Hepatocyte (in vitro differentiated cells): ENCODE results near the gene MEGF8. TPM values are rescaled to one million over a fixed set of nuclear protein-coding genes. Genes with fewer than 3 reads are reported as not detected.

Experiments
- DNase-seq: peaks from one replicate; pipeline ENCODE4 v3.0.0-alpha.2; 2016; ENCODE audit warnings: low spot score
- H2AFZ ChIP-seq: fragments of 200-600 bp; sonication (generic); 2 replicates; pipeline ENCODE4 v1.6.0; 2016; ENCODE audit warnings: antibody characterized with exemption, mild to moderate bottlenecking
- H3K27ac ChIP-seq: fragments of 200-600 bp; sonication (generic); 2 replicates; pipeline ENCODE4 v1.5.1; 2016; ENCODE audit warnings: mild to moderate bottlenecking
- H3K27me3 ChIP-seq: fragments of 200-600 bp; sonication (generic); 2 replicates; pipeline ENCODE4 v1.6.1; 2016
- H3K36me3 ChIP-seq: fragments of 200-600 bp; sonication (generic); replicated peaks from 2 replicates; pipeline ENCODE4 v1.5.1; 2016; ENCODE audit warnings: low read depth; ENCODE audit not compliant: insufficient read depth
- H3K4me1 ChIP-seq: fragments of 200-600 bp; sonication (generic); 2 replicates; pipeline ENCODE4 v1.5.1; 2016; ENCODE audit warnings: mild to moderate bottlenecking, moderate library complexity; ENCODE audit not compliant: insufficient read depth
- H3K4me2 ChIP-seq: fragments of 200-600 bp; sonication (generic); 2 replicates; pipeline ENCODE4 v1.6.0; 2016
- H3K4me3 ChIP-seq: fragments of 200-600 bp; sonication (generic); 2 replicates; pipeline ENCODE4 v1.5.1; 2016; ENCODE audit warnings: mild to moderate bottlenecking
- H3K79me2 ChIP-seq: fragments of 200-600 bp; sonication (generic); 2 replicates; pipeline ENCODE4 v1.6.0; 2017; ENCODE audit warnings: mild to moderate bottlenecking
- H3K9me2 ChIP-seq: fragments of 200-600 bp; sonication (generic); replicated peaks from 2 replicates; pipeline ENCODE4 v1.6.0; 2017; ENCODE audit warnings: mild to moderate bottlenecking; ENCODE audit not compliant: insufficient read depth
- H3K9me3 ChIP-seq: fragments of 200-600 bp; sonication (generic); 2 replicates; pipeline ENCODE4 v1.5.1; 2016; ENCODE audit warnings: low read depth, mild to moderate bottlenecking
- H4K20me1 ChIP-seq: fragments of 200-600 bp; sonication (generic); 2 replicates; pipeline ENCODE4 v1.6.0; 2016; ENCODE audit warnings: mild to moderate bottlenecking; ENCODE audit not compliant: insufficient read depth, poor library complexity, severe bottlenecking
- CTCF ChIP-seq: fragments of 200-600 bp; sonication (generic); IDR thresholded peaks from 2 replicates; pipeline ENCODE4 v1.5.1; 2016; ENCODE audit warnings: antibody characterized with exemption, mild to moderate bottlenecking; ENCODE audit not compliant: poor library complexity
- EZH2 ChIP-seq: fragments of 200-600 bp; sonication (generic); IDR thresholded peaks from 2 replicates; pipeline ENCODE4 v1.6.1; 2016; ENCODE audit warnings: antibody characterized with exemption, mild to moderate bottlenecking, borderline replicate concordance
- EZH2phosphoT487 ChIP-seq: fragments of 200-600 bp; sonication (generic); IDR thresholded peaks from one replicate; pipeline ENCODE4 v1.6.1; 2018; ENCODE audit warnings: antibody characterized with exemption, mild to moderate bottlenecking, low read depth, moderate library complexity; ENCODE audit not compliant: unreplicated experiment, severe bottlenecking
- whole genome bisulfite sequencing: methylation state at CpG from one replicate; pipeline ENCODE4 v1.1.6; 2016; ENCODE audit warnings: low lambda C conversion rate; ENCODE audit errors: missing lambda C conversion rate; 5-methylcytosine and 5-hydroxymethylcytosine counted together
- polyA plus RNA-seq: library from polyadenylated mRNA; unstranded; fragments of >200 nt; fragmentation: Nextera tagmentation; extraction: Ambion mirVana; gene quantifications from 2 replicates; pipeline ENCODE4 v1.2.1, GENCODE V29; 2016
- total RNA-seq: library from RNA; depleted of rRNA; stranded (reverse); fragments of >200 nt; gene quantifications from 2 replicates; pipeline ENCODE4 v1.2.3, GENCODE V29; 2014

Gene MEGF8
- total and polyA plus RNA-seq, 2 experiments from 2014 or later: 8.3 to 19.2 TPM

GRCh38 chr19:42323852-42324654, 1.4 kb upstream of the MEGF8 start:
- no peak for TF ChIP-seq CTCF
- TF ChIP-seq EZH2: peak; percentile 83
- peak overlapping the region; percentile 64 for H3K4me2 ChIP-seq
- H3K36me3 ChIP-seq: no peaks in the 10 kb centered on the region
- H3K79me2 ChIP-seq: peaks cover 34% of the 10 kb centered on the region
- no peaks in the 10 kb centered on the region for H3K9me2 ChIP-seq
- H4K20me1 ChIP-seq: no peaks in the 10 kb centered on the region
- peaks cover 25% of the 10 kb centered on the region for H3K4me1 ChIP-seq
- H3K4me3 ChIP-seq: no peak overlapping the region
- no peaks in the 10 kb centered on the region for H3K9me3 ChIP-seq
- no peak for DNase-seq
- peaks cover 45% of the 10 kb centered on the region for H3K27me3 ChIP-seq
- peak overlapping the region; percentile 40 for H2AFZ ChIP-seq
- WGBS: 3% methylated on average over 29 of the region's 92 CpGs
- no peak overlapping the region for H3K27ac ChIP-seq

- H3K9me2 ChIP-seq: no peaks in the 10 kb centered on the region
- H3K4me1 ChIP-seq: peaks cover 25% of the 10 kb centered on the region
- TF ChIP-seq EZH2 (peak; percentile 3), EZH2phosphoT487 (peak; percentile 84), CTCF (no peak)
- H3K4me3 ChIP-seq: no peak overlapping the region
- 5% methylated on average over 30 of the region's 38 CpGs for WGBS
- H2AFZ ChIP-seq: peak overlapping the region; percentile 1
- no peaks in the 10 kb centered on the region for H3K9me3 ChIP-seq
- DNase-seq: no peak
- H3K4me2 ChIP-seq: peak overlapping the region; percentile 64
- H4K20me1 ChIP-seq: peaks cover 3% of the 10 kb centered on the region
- no peaks in the 10 kb centered on the region for H3K36me3 ChIP-seq
- H3K27ac ChIP-seq: no peak overlapping the region
- peaks cover 45% of the 10 kb centered on the region for H3K27me3 ChIP-seq
- H3K79me2 ChIP-seq: peaks cover 40% of the 10 kb centered on the region
Measured at GRCh38 chr19:42324655-42325307, 654 bp upstream of the MEGF8 start.

DNA sequence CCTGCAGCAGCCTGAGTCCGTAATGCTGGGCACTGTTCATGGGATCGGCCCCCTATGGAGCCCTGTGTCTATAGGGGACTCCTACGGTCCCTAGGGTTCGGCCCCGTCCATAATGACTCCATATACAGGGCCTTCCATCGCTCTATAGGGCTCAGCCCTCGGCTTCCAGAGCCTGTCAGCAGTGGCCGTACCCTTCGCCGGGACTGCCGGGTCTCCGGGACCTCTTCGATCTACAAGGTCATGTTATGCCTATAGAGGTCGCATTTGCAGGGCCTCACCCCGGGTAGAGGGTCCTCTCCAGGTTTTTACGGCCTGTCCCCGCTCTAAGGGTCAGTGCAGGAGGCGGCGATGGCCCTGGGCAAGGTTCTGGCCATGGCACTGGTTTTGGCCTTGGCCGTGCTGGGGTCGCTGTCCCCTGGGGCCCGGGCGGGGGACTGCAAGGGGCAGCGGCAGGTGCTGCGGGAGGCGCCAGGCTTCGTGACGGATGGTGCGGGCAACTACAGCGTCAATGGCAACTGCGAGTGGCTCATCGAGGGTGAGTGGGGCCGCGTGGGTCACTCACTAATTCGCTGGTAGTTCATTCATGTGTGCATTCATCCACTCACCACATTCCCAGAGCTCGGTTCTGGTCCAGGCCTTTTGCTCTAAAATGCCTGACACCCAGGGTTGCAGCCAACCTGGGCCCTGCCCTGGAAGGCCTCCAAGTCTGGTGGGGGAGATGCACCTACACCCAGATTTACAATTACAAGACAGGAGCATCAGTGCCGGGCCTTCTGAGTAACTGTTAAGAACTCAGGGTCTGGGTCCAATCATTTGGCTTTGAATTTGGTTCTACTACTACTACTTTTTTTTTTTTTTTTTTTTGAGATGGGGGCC, 699 bp downstream of the MEGF8 start:
- WGBS: 8% methylated on average over 24 of the region's 37 CpGs
- Histone ChIP-seq H3K4me2 (peak overlapping the region; percentile 99), H3K79me2 (peaks cover 53% of the 10 kb centered on the region), H2AFZ (peak overlapping the region; percentile 43), H3K9me3 (no peaks in the 10 kb centered on the region), H3K36me3 (no peaks in the 10 kb centered on the region), H4K20me1 (peaks cover 3% of the 10 kb centered on the region), H3K4me3 (peak overlapping the region; percentile 57), H3K27ac (peak overlapping the region; percentile 50), H3K9me2 (no peaks in the 10 kb centered on the region), H3K4me1 (peaks cover 25% of the 10 kb centered on the region), H3K27me3 (peaks cover 35% of the 10 kb centered on the region)
- TF ChIP-seq EZH2phosphoT487: no peak
- no peak for TF ChIP-seq EZH2
- no peak for TF ChIP-seq CTCF
- DNase-seq: no peak
